Fibroblast of skin of left quadriceps (primary cell): ENCODE data around the gene NPY1R.

Source experiments
- DNase-seq, 2 experiments: peaks; one replicate each; pipeline ENCODE4 v3.0.0-alpha.2; 2013; ENCODE audit warnings: low read depth in 2 of 2

NPY1R gene

GRCh38 chr4:163332526-163333406 is at the start of gene NPY1R:
Gene NPY1R, minus strand, starts transcription at chr4:163332596. Its CDS starts 6,042 bp downstream, at chr4:163326554.
- peak; percentile 29 to 49 for DNase-seq

GRCh38 chr4:163380703-163381102 is 48.3 kb upstream of the NPY1R start:
- no peak for DNase-seq

- no peak for DNase-seq
Measured at GRCh38 chr4:163378661-163379060, 46.3 kb upstream of the NPY1R start.

DNA sequence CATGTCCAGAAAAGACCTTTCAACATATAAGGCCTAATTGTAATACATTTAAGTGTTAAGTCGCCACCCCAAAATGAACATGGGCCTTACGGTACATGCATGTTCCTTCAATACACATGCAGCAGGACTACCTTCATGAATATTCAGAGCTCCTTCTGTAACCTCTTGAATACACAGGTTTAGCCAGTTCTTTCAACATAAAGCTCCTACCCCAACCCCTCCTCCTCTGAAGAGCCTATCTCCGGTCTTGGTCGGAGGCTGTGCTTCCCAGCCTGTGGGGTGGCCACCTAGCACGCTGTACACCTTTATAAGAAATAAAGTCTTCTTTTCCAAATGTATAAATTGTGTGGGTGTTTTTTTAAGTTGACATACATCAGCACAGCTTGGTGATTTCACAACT is 39.6 kb upstream of the NPY1R start:
- DNase-seq, result no peak

GRCh38 chr4:163367651-163368050 is 35.3 kb upstream of the NPY1R start:
- no peak for DNase-seq

DNA sequence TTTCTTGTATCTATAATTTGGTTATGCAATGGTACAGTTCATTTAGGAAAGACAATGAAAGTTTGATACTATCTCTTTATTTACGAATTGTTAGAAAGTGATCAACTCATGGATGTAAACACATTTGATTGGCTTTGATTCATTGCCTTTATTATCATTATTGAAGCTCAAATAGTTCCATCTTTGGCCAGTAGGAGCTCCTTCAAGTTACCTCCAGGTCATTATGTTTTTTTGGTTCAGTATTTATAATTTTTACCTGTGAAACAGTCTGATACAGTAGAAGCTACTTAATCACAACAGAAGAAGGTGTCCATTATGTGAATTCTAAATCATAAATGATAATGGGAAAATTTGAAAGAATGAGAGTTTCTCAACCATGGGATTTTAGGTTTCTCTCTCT is 23.7 kb upstream of the NPY1R start:
- DNase-seq, result no peak

- no peak for DNase-seq
Measured at GRCh38 chr4:163353054-163353453, 20.7 kb upstream of the NPY1R start.

DNA sequence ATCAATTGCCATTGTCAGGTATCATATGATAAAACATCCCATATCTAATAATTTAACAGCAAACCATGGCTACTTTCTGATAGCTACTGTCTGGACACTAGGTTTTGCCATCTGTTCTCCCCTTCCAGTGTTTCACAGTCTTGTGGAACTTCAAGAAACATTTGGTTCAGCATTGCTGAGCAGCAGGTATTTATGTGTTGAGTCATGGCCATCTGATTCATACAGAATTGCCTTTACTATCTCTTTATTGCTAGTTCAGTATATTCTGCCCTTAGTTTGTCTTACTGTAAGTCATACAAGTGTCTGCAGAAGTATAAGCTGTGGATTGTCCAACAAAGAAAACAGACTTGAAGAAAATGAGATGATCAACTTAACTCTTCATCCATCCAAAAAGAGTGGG is 18.3 kb upstream of the NPY1R start:
- no peak for DNase-seq

- DNase-seq, result no peak
Measured at GRCh38 chr4:163344147-163345125, 12.0 kb upstream of the NPY1R start.

DNA sequence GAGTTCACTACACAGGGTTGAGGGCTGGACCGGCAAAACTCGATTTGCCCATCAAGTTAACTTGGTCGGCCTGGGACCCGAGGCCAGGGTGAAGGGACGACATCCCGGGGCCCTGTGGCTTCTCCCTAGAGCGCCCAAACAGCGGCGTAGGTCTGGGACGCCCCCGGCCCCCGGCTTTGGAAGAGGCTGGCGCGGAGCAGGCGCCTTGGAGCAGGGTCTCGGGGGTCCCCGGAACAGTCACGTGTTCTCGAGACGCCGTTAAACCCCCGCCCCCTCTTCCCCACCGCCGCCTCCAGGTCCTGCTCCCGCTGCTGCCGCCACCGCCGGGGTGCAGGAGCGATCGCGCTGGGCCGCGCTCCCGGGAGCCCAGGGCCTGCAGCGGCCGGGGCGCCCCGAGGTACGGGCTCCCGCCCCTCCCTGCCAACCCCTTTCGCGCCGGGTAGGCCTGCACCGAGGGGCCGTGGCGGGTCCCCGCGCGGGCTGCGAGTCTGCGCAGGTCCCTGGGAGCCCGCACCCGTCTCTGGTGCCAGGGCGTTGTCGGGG is 11.3 kb upstream of the NPY1R start, which contains the start of gene NPY5R:
Gene NPY5R, plus strand, starts transcription at position 289 of the 543 bp plus-strand sequence. CDS start 6,382 bp downstream, outside the sequence.
- no peak for DNase-seq

DNA sequence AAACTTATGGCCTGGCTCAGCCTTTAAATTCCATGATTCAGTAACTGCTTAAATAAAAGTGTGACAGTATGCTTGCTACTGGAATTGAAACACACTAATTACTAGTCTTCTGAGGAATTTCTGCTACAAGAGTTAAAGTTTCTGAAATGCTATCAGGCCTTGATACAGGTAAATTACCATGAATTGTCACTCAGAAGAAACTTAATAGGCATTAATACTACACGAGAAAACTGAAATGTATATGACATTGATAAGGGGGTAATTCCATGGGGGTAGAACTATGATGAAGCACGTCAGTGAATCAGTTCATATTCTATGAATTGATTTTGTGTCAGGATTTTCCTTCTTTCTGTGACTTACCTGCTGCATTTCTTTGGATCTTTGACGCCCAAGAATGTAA is 3.0 kb upstream of the NPY1R start:
- no peak for DNase-seq

DNA sequence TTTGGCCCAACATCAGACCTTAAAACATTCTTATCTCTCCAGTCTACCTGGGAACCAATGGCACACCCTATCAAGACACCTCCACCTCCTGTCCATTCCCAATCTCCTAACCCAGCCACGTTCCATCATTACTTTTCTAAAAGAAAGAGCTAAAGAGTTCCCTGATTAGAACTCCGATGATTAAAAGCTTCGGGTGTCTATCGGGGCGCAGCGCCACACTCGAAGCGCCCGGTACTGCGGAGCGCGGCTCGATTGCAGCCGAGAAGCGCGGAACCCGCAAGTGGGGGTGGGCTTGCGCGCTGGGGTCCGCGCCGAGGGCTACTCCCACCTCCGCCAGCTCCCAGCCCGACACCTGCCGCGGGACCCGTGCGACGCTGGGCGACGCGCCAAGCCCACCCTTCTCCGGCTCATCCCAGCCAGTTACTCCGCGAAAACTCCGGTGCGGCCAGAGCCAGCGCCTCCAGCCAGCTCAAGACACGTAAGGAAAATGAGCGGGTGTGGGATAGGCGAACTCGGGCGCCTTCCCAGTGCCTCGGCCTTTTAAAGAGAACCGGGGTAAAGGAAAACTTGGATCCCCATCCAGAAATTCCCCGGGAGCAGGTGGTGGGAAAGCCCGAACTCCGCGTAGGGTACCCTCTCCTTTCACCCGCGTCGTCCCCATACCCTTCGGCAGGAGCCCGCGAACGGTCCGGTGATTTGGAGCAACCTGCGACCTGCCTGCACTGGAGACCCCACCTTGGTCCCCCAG is 593 bp downstream of the NPY1R start:
- no peak for DNase-seq

GRCh38 chr4:163330916-163331628 is 1.3 kb downstream of the NPY1R start:
- DNase-seq, result no peak

DNA sequence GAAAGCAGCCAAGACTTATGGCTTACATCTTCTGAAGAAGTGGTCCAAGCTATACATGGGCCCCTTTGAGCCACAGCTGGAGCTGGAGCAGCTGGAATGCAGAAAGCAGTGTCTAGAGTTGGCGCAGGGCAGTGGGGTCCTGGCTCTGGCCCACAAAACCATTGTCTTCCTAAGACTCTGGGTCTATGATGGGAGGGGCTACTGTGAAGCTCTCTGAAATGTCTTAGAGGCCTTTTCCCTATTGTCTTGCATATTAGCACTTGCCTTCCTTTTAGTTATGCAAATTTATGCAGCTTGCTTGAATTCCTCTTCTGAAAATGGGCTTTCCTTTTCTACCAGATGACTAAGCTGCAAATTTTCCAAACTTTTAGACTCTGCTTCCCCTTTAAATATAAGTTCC is 15.3 kb downstream of the NPY1R start:
- DNase-seq, result no peak

- no peak for DNase-seq
Measured at GRCh38 chr4:163309466-163309865, 22.9 kb downstream of the NPY1R start.

GRCh38 chr4:163303069-163303468 is 29.3 kb downstream of the NPY1R start:
- no peak for DNase-seq

DNA sequence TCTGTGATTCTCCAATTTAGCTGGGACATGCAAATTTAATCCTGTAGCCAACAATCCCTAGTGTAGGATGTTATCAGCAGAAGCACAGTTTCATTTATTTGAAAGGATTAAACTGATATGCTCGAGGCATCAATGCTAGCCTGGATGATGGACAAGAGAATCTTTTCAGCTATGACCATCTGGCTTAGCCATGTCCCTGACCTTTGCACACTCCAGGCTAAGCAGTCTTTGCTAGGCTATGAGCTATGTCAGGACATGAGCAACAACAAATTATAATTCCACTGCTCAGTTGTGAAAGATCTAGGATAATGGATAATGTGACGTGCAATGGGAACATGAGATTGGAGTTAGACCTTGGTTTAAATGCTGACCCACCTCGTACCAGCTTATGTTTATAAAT is 32.0 kb downstream of the NPY1R start:
- DNase-seq, result no peak

DNA sequence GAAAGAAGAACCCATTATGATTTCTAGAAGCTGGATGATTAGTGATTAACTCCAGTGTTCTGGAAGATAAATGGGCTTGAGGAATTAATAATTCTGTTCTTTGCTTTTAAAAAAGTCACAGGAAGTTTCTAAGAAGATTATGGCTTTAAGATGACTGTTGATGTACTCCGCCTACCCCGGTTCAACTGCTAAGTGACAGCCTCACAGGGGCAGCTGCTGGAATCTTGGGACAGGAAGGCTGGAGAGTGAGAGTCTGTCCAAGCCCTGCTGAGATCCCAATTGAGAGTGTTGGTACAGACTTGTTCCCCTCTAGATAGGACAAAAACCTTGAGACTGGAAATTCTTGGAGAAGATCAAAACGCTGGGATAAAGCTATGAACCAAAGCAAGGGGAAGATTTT is 37.3 kb downstream of the NPY1R start:
- DNase-seq, result no peak

- no peak for DNase-seq
Measured at GRCh38 chr4:163284304-163284703, 48.1 kb downstream of the NPY1R start.

- DNase-seq, result no peak
Measured at GRCh38 chr4:163280703-163281519, 51.5 kb downstream of the NPY1R start.
